HepG2 (cell line): ENCODE results near the gene CKB. TPM values are rescaled to one million over a fixed set of nuclear protein-coding genes. Genes with fewer than 3 reads are reported as not detected.

Source experiments
- ATAC-seq: fragments of 200-7000 bp; cut with Tn5 transposase; 3 replicates; pipeline ENCODE4 v1.9.1; 2020; ENCODE audit warnings: mild to moderate bottlenecking, moderate library complexity
- BruUV-seq: library from RNA; stranded (reverse); fragments of 400-500 nt; replicated peaks from 2 replicates; lab custom pipeline; 2021; lab: Mats Ljungman, UMichigan
- CTCF ChIA-PET: fragments of 300-600 bp; formaldehyde crosslinking; extraction: SDS; loops from one replicate; lab custom pipeline; 2021; ENCODE audit warnings: low total read pairs, inconsistent platforms, low intra/inter-chr PET ratio; lab: Yijun Ruan, JAX
- POLR2A ChIA-PET: fragments of 350-600 bp; sonication (Branson Sonifier 250); formaldehyde crosslinking; loops from one replicate; lab custom pipeline; 2020; ENCODE audit warnings: antibody characterized with exemption, inconsistent platforms; lab: Yijun Ruan, JAX
- DNase-seq: peaks from one replicate; pipeline ENCODE4 v3.0.0-alpha.2; 2015; ENCODE audit warnings: low spot score
- FAIRE-seq: peaks from 3 replicates; lab custom pipeline; 2011; peaks lifted over from hg19 to GRCh38; lab: Jason Lieb, UNC
- H2AFZ ChIP-seq: one replicate; pipeline ENCODE4 v1.6.1; 2011; ENCODE audit warnings: low read length, inconsistent platforms
- H3K27ac ChIP-seq: fragments of 300-600 bp; 3 replicates; pipeline ENCODE4 v1.8.0; 2011; ENCODE audit warnings: mixed run types, mild to moderate bottlenecking, mixed read lengths, low read length, inconsistent platforms; ENCODE audit not compliant: insufficient read depth; ENCODE audit errors: extremely low read length
- H3K27me3 ChIP-seq, 2 experiments: fragments of 200-600 bp in 1 of 2; 2 replicates in 1 of 2; 3 replicates in 1 of 2; pipeline versions ENCODE4 v1.6.0 to v1.8.0; 2011; ENCODE audit warnings: low read length in 2 of 2, mild to moderate bottlenecking in 2 of 2, moderate library complexity in 2 of 2, inconsistent platforms in 1 of 2; ENCODE audit not compliant: insufficient read depth in 2 of 2, control insufficient read depth in 1 of 2
- H3K36me3 ChIP-seq, 2 experiments: fragments of 200-600 bp in 1 of 2; replicated peaks in 1 of 2; 2 replicates in 1 of 2; 3 replicates in 1 of 2; pipeline versions ENCODE4 v1.5.1 to v1.8.0; 2011; ENCODE audit warnings: low read length in 2 of 2, inconsistent platforms in 1 of 2; ENCODE audit not compliant: insufficient read depth in 2 of 2, control insufficient read depth in 1 of 2
- H3K4me1 ChIP-seq: 2 replicates; pipeline ENCODE4 v1.5.1; 2012; ENCODE audit warnings: low read length, inconsistent platforms; ENCODE audit not compliant: insufficient read depth
- H3K4me2 ChIP-seq: 2 replicates; pipeline ENCODE4 v1.6.0; 2011; ENCODE audit warnings: low read depth, low read length, inconsistent platforms
- H3K4me3 ChIP-seq, 3 experiments: fragments of 200-600 bp in 1 of 3; sonication (generic), shearing (Covaris generic) in 1 of 3; replicated peaks in 1 of 3; 2 replicates each; pipeline ENCODE4 v1.5.1; 2011 to 2016; ENCODE audit warnings: low read length in 3 of 3, inconsistent platforms in 2 of 3, low read depth in 2 of 3, mild to moderate bottlenecking in 2 of 3, control low read depth in 1 of 3, mixed read lengths in 1 of 3; ENCODE audit not compliant: insufficient read depth in 1 of 3
- H3K79me2 ChIP-seq: one replicate; pipeline ENCODE4 v1.6.1; 2011; ENCODE audit warnings: low read length, inconsistent platforms; ENCODE audit not compliant: insufficient read depth
- H3K9ac ChIP-seq: 2 replicates; pipeline ENCODE4 v1.6.0; 2011; ENCODE audit warnings: mild to moderate bottlenecking, low read depth, low read length, inconsistent platforms; ENCODE audit not compliant: insufficient read depth
- H3K9me3 ChIP-seq: 2 replicates; pipeline ENCODE4 v1.5.1; 2012; ENCODE audit warnings: mild to moderate bottlenecking, low read length
- H4K20me1 ChIP-seq: 2 replicates; pipeline ENCODE4 v1.6.0; 2011; ENCODE audit warnings: inconsistent platforms, mild to moderate bottlenecking, low read length, moderate library complexity; ENCODE audit not compliant: insufficient read depth
- ATF3 ChIP-seq: sonication (generic); formaldehyde crosslinking; IDR thresholded peaks from 2 replicates; pipeline ENCODE4 v1.4.0; 2020; ENCODE audit warnings: missing genetic modification reagents
- GABPB1 ChIP-seq: IDR thresholded peaks from 2 replicates; pipeline ENCODE4 v1.6.1; 2016; ENCODE audit warnings: mild to moderate bottlenecking, missing genetic modification reagents, moderate library complexity, missing compliant biosample characterization
- MAZ ChIP-seq, 2 experiments: sonication (generic) in 1 of 2; formaldehyde crosslinking in 1 of 2; IDR thresholded peaks; 2 replicates each; pipeline versions ENCODE4 v1.5.0 to v1.6.1; 2012 to 2020; ENCODE audit warnings: low read depth in 2 of 2, mild to moderate bottlenecking in 2 of 2, borderline replicate concordance in 1 of 2, improper control_type of control experiment in 1 of 2, low read length in 1 of 2, missing genetic modification reagents in 1 of 2, moderate library complexity in 1 of 2
- SNRNP70 ChIP-seq: fragments of 200-400 bp; formaldehyde crosslinking; IDR thresholded peaks from 2 replicates; pipeline ENCODE4 v1.6.1; 2017; ENCODE audit warnings: mild to moderate bottlenecking, low read depth, low read length, moderate library complexity
- TEAD2 ChIP-seq: sonication (generic); formaldehyde crosslinking; IDR thresholded peaks from 2 replicates; pipeline ENCODE4 v1.9.0; 2021; ENCODE audit warnings: missing genetic modification reagents
- ZFAT ChIP-seq: sonication (generic); formaldehyde crosslinking; conservative IDR thresholded peaks from 2 replicates; pipeline ENCODE4 v1.8.1; 2023; ENCODE audit warnings: missing genetic modification reagents, inconsistent platforms
- WGBS: methylation state at CpG from one replicate; pipeline ENCODE4 v1.1.6; 2017; ENCODE audit warnings: low lambda C conversion rate; 5-methylcytosine and 5-hydroxymethylcytosine counted together
- in situ Hi-C: cut with HindIII; loops from 2 replicates; pipeline ENCODE4 v1.10.0; 2017; ENCODE audit warnings: low pct_unique_long_range_greater_than_20kb; ENCODE audit not compliant: extremely low pct_ligation_motif_present
- intact Hi-C: fragments of 100-400 bp; cut with micrococcal nuclease; formaldehyde crosslinking; loops from one replicate; pipeline ENCODE4 v1.10.0; 2022; ENCODE audit not compliant: unreplicated experiment
- polyA plus RNA-seq, 8 experiments: library from polyadenylated mRNA; depleted of rRNA in 3 of 8; stranded (reverse) in 7 of 8; unstranded in 1 of 8; fragments of >200 nt; fragmentation: Illumina TruSeq in 4 of 8; extraction: Trizol in 4 of 8; gene quantifications; 2 replicates each; pipeline versions ENCODE4 v1.2.1 to v1.2.3, GENCODE V29; 2011 to 2016; ENCODE audit warnings: low read depth in 4 of 8, missing spikeins in 1 of 8, mixed read lengths in 1 of 8; ENCODE audit not compliant: insufficient read depth in 1 of 8
- total RNA-seq, 5 experiments: library from RNA; depleted of rRNA; stranded (reverse); fragments of >200 nt; fragmentation: Illumina TruSeq; extraction: Trizol; gene quantifications; 2 replicates each; pipeline ENCODE4 v1.2.3, GENCODE V29; 2016; ENCODE audit warnings: low read depth in 1 of 5

The CKB gene
- total and polyA plus RNA-seq, 2 of the 13 experiments (the other 11 are each of a cell fraction or from before 2014, with no cell fraction given) = 82.3 to 217 TPM

- 21% methylated on average over 3 of the region's 17 CpGs for WGBS
- no peaks in the 10 kb centered on the region for H3K36me3 ChIP-seq
- peaks cover 57% of the 10 kb centered on the region for H3K4me1 ChIP-seq
- no TSS peak for BruUV-seq
- ChIA-PET POLR2A (interaction anchor here (2.0 to 6.9 kb wide), 2 partner anchors 12 to 23 kb away, joined by 7 to 37 read pairs; partner anchors contain the start of gene TRMT61A), CTCF (no interaction called here)
- H3K9ac ChIP-seq = no peak overlapping the region
- H3K27me3 ChIP-seq = peaks cover 2 to 19% of the 10 kb centered on the region in 2 experiments; a peak in 2 of 5 replicates
- H3K79me2 ChIP-seq = no peaks in the 10 kb centered on the region
- H4K20me1 ChIP-seq = no peaks in the 10 kb centered on the region
- ATAC-seq = no peak
- no peak for DNase-seq
- no peak overlapping the region for H3K4me2 ChIP-seq
- no peak overlapping the region for H2AFZ ChIP-seq
- FAIRE-seq = no peak
- in situ Hi-C loops (no loop called here), intact Hi-C loops (no loop called here)
- H3K9me3 ChIP-seq = no peaks in the 10 kb centered on the region
- no peak overlapping the region for H3K4me3 ChIP-seq
- no peak for TF ChIP-seq ZFAT (CRISPR knock-in tag)
- peak; percentile 19; the same call in 1 of the 2 replicates for TF ChIP-seq GABPB1 (CRISPR knock-in tag)
- no peak for TF ChIP-seq MAZ (IDR thresholded peaks at IDR 0.05; ENCODE audit: borderline replicate concordance, low read depth, low read length)
- no peak for TF ChIP-seq MAZ (CRISPR knock-in tag; IDR thresholded peaks at IDR 0.05; ENCODE audit: low read depth)
- TF ChIP-seq SNRNP70 = no peak
- TF ChIP-seq TEAD2 = no peak
- no peak for TF ChIP-seq ATF3 (CRISPR knock-in tag)
- no peak overlapping the region for H3K27ac ChIP-seq
Observed at GRCh38 chr14:103540821-103541708, 18.4 kb upstream of the CKB start.
